HEK293 (cell line): ENCODE measurements around the gene S1PR4.
A peak's percentile ranks its signal among the peaks of the same experiment; 100 is the strongest.

ENCODE experiments used
- BCL11B ChIP-seq: fragments of 450-650 bp; formaldehyde crosslinking; IDR thresholded peaks from 2 replicates; pipeline ENCODE4 v1.5.1; 2016; ENCODE audit warnings: low read depth, missing biosample characterization, missing genetic modification characterization
- CTCF ChIP-seq: fragments of 450-650 bp; formaldehyde crosslinking; IDR thresholded peaks from 2 replicates; pipeline ENCODE4 v1.5.1; 2016; ENCODE audit warnings: missing biosample characterization, missing genetic modification characterization
- INSM2 ChIP-seq: fragments of 450-650 bp; formaldehyde crosslinking; IDR thresholded peaks from 2 replicates; pipeline ENCODE4 v1.5.1; 2016; ENCODE audit warnings: missing biosample characterization, missing genetic modification characterization
- REST ChIP-seq: fragments of 450-650 bp; formaldehyde crosslinking; IDR thresholded peaks from 2 replicates; pipeline ENCODE4 v1.5.1; 2016; ENCODE audit warnings: missing biosample characterization, missing genetic modification characterization
- ZBTB7A ChIP-seq: fragments of 450-650 bp; formaldehyde crosslinking; IDR thresholded peaks from 2 replicates; pipeline ENCODE4 v1.5.1; 2016; ENCODE audit warnings: low read depth, missing biosample characterization, missing genetic modification characterization
- ZNF148 ChIP-seq: fragments of 450-650 bp; formaldehyde crosslinking; IDR thresholded peaks from 2 replicates; pipeline ENCODE4 v1.5.0; 2017; ENCODE audit warnings: missing biosample characterization, missing genetic modification characterization, borderline replicate concordance
- ZNF184 ChIP-seq: fragments of 450-650 bp; IDR thresholded peaks from 2 replicates; pipeline ENCODE4 v1.5.1; 2018; ENCODE audit warnings: missing biosample characterization, mild to moderate bottlenecking, missing genetic modification characterization
- ZNF214 ChIP-seq: fragments of 450-650 bp; formaldehyde crosslinking; IDR thresholded peaks from 2 replicates; pipeline ENCODE4 v1.5.1; 2017; ENCODE audit warnings: missing biosample characterization, mild to moderate bottlenecking, missing genetic modification characterization, borderline replicate concordance
- ZNF239 ChIP-seq: fragments of 450-650 bp; formaldehyde crosslinking; IDR thresholded peaks from 2 replicates; pipeline ENCODE4 v1.5.1; 2016; ENCODE audit warnings: missing biosample characterization, missing genetic modification characterization
- ZNF266 ChIP-seq: fragments of 450-650 bp; formaldehyde crosslinking; IDR thresholded peaks from 2 replicates; pipeline ENCODE4 v1.5.1; 2016; ENCODE audit warnings: missing biosample characterization, missing genetic modification characterization, low read depth
- ZNF335 ChIP-seq: fragments of 450-650 bp; formaldehyde crosslinking; conservative IDR thresholded peaks from 2 replicates; pipeline ENCODE4 v1.5.1; 2016; ENCODE audit warnings: missing biosample characterization, missing genetic modification characterization
- ZNF416 ChIP-seq: fragments of 450-650 bp; formaldehyde crosslinking; IDR thresholded peaks from 2 replicates; pipeline ENCODE4 v1.5.1; 2016; ENCODE audit warnings: missing biosample characterization, missing genetic modification characterization
- ZNF558 ChIP-seq: fragments of 450-650 bp; formaldehyde crosslinking; IDR thresholded peaks from 2 replicates; pipeline ENCODE4 v1.5.1; 2016; ENCODE audit warnings: missing biosample characterization, missing genetic modification characterization
- ZNF639 ChIP-seq: fragments of 450-650 bp; formaldehyde crosslinking; IDR thresholded peaks from 2 replicates; pipeline ENCODE4 v1.5.1; 2016; ENCODE audit warnings: missing biosample characterization, missing genetic modification characterization
- ZNF670 ChIP-seq: fragments of 450-650 bp; formaldehyde crosslinking; IDR thresholded peaks from 2 replicates; pipeline ENCODE4 v1.5.1; 2016; ENCODE audit warnings: missing biosample characterization, missing genetic modification characterization, low read depth
- ZNF677 ChIP-seq: fragments of 450-650 bp; IDR thresholded peaks from 2 replicates; pipeline ENCODE4 v1.5.0; 2018; ENCODE audit warnings: missing biosample characterization, mild to moderate bottlenecking, missing genetic modification characterization, moderate library complexity
- ZNF704 ChIP-seq: fragments of 450-650 bp; formaldehyde crosslinking; IDR thresholded peaks from 2 replicates; pipeline ENCODE4 v1.5.1; 2016; ENCODE audit warnings: missing biosample characterization, missing genetic modification characterization
- ZNF791 ChIP-seq: fragments of 450-650 bp; formaldehyde crosslinking; IDR thresholded peaks from 2 replicates; pipeline ENCODE4 v1.5.1; 2016; ENCODE audit warnings: missing biosample characterization, missing genetic modification characterization
- ZSCAN4 ChIP-seq: fragments of 450-650 bp; formaldehyde crosslinking; IDR thresholded peaks from 2 replicates; pipeline ENCODE4 v1.5.1; 2017; ENCODE audit warnings: missing biosample characterization, missing genetic modification characterization

S1PR4 gene

GRCh38 chr19:3185461-3186159 lies 7.0 kb downstream of the S1PR4 start, which contains the start of gene NCLN (continued):
- TF ChIP-seq ZNF214 (tag by site-specific recombination) (no peak), CTCF (tag by site-specific recombination) (no peak), ZNF670 (tag by site-specific recombination) (no peak), ZNF184 (tag by site-specific recombination) (no peak), ZBTB7A (tag by site-specific recombination) (peak; percentile 60; the same call in 1 of the 2 replicates), BCL11B (peak; percentile 89), INSM2 (0 out of 2 replicates have a peak, but pooled peaks have one; percentile 15), REST (tag by site-specific recombination) (no peak), ZNF239 (no peak), ZNF335 (peak; percentile 97), ZNF791 (tag by site-specific recombination) (no peak), ZNF148 (tag by site-specific recombination) (no peak), ZNF266 (tag by site-specific recombination) (no peak), ZNF704 (no peak), ZNF416 (tag by site-specific recombination) (no peak), ZNF639 (tag by site-specific recombination) (peak; percentile 52; the same call in 1 of the 2 replicates), ZNF677 (peak; percentile 40; the same call in 1 of the 2 replicates), ZNF558 (no peak), ZSCAN4 (tag by site-specific recombination) (no peak)
